Measurements from ENCODE around the gene RAX2. TPM values are rescaled to one million over a fixed set of nuclear protein-coding genes. Genes with fewer than 3 reads are reported as not detected.

RAX2 gene
- total RNA-seq, 1 donor from 2014 or later: not detected

DNA sequence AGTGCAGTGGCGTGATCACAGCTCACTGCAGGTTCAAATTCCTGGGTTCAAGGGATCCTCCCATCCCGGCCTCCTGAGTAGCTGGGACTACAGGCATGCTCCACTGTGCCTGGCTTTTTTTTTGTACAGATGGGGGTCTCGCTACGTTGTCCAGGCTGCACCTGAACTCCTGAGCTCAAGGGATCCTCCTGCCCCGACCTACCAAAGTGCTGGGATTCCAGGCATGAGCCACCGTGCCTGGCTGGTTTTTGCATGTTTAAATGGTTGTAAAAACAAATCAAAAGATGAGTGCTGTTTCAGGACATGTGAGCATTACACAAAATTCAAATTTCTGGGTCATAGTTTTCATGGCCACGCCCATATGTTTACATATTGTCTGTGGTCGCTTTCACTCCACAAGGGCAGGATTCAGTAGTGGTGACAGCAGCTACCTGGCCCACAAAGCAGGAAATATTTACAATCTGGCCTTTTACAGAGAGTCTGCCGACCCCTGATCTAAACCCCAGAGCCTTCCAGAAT is 8.8 kb upstream of the RAX2 start:
- intact Hi-C loops (cut with DNase I): no loop called here
- H3K27me3 ChIP-seq (ENCODE audit: low read depth): peaks cover 10% of the 10 kb centered on the region
- H3K4me1 ChIP-seq: no peaks in the 10 kb centered on the region
- H3K27ac ChIP-seq: no peak overlapping the region
- no peak overlapping the region for H3K4me3 ChIP-seq
- ATAC-seq: no peak
- H3K36me3 ChIP-seq: no peaks in the 10 kb centered on the region
- peaks cover 19% of the 10 kb centered on the region for H3K9me3 ChIP-seq
- DNase-seq: no peak
- TF ChIP-seq, protein P1, sequence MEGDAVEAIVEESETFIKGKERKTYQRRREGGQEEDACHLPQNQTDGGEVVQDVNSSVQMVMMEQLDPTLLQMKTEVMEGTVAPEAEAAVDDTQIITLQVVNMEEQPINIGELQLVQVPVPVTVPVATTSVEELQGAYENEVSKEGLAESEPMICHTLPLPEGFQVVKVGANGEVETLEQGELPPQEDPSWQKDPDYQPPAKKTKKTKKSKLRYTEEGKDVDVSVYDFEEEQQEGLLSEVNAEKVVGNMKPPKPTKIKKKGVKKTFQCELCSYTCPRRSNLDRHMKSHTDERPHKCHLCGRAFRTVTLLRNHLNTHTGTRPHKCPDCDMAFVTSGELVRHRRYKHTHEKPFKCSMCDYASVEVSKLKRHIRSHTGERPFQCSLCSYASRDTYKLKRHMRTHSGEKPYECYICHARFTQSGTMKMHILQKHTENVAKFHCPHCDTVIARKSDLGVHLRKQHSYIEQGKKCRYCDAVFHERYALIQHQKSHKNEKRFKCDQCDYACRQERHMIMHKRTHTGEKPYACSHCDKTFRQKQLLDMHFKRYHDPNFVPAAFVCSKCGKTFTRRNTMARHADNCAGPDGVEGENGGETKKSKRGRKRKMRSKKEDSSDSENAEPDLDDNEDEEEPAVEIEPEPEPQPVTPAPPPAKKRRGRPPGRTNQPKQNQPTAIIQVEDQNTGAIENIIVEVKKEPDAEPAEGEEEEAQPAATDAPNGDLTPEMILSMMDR (IDR thresholded peaks at IDR 0.05): no peak

DNA sequence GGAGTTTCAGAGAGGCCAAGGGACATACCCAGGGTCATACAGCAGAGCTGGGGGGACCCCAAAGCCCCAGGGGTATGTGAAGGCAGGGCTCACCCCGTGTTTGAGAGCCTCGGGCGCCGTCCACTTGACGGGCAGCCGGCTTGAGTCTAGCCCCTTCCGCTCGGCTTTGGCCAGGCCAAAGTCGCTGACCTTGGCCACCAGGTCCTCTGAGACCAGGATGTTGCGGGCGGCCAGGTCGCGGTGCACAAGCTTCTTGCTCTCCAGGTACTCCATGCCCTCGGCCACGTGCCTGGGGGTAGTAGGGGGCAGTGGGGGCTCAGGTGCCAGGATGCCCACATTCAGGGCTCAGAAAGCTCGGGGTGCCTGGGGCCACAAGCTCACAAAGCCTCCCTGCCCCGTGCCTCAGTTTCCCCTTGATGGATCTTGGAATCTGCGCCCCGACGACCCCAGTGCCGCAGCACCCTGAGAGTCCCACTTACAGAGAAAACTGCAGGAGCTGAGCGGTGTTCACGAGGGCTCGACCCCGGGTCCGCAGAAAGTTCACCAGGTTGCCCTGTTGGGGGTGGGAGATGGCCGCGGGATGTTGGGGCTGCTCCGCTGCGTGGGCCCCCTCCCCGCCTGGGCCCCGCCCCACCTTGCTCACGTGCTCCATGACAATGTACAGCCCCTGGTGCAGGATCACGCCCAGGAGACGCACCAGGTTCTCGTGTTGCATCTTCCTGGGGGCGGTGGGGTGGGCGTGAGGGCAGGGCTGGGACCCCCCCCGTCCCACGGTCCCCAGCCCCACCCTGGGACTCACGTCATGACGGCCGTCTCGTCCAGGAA is 7.1 kb upstream of the RAX2 start:
- H3K36me3 ChIP-seq: no peaks in the 10 kb centered on the region
- ATAC-seq: no peak
- DNase-seq: no peak
- H3K27me3 ChIP-seq (ENCODE audit: low read depth): no peaks in the 10 kb centered on the region
- TF ChIP-seq, protein P1 (IDR thresholded peaks at IDR 0.05): no peak
- no peaks in the 10 kb centered on the region for H3K4me1 ChIP-seq
- intact Hi-C loops (cut with DNase I): no loop called here
- no peak overlapping the region for H3K4me3 ChIP-seq
- no peak overlapping the region for H3K27ac ChIP-seq
- peaks cover 19% of the 10 kb centered on the region for H3K9me3 ChIP-seq

DNA sequence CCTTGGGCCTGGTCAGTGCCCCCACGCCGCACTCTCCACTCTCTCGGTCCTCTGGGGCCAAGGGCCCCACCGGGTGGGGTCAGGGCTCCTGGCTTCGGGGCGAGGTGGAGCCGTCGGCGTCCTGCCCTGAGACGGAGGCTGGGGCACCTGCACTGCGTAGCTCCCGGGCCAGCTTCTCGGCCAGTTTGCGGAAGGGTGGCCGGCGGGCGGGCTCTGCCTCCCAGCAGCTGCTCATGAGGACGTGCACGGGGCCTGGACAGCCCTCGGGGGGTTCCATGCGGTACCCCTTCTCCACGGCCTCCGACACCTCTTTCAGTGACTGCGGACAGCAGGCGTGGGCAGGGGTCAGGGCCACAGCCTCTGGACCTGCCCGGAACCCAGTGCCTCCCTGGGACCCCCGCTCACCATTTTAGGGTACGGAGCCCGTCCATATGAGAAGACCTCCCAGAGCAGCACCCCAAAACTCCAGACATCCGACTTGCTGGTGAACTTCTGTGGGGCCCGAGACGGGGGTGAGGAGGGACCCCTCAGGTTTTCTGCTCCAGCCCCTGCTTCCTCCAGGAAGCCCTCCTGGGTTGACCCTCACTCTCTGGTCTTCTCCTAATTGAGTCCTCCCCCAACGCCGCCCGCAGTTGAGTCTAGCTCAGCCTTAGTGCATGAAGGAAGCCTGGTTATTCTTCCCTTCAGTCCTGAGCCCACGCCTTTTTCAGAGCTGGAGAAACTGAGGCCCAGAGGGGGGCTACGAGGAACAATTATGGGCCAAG is 6.3 kb upstream of the RAX2 start:
- no peaks in the 10 kb centered on the region for H3K36me3 ChIP-seq
- no peaks in the 10 kb centered on the region for H3K4me1 ChIP-seq
- ATAC-seq: no peak
- TF ChIP-seq, protein P1 (IDR thresholded peaks at IDR 0.05): no peak
- no peak for DNase-seq
- H3K9me3 ChIP-seq: peaks cover 19% of the 10 kb centered on the region
- no peak overlapping the region for H3K4me3 ChIP-seq
- intact Hi-C loops (cut with DNase I): no loop called here
- H3K27me3 ChIP-seq (ENCODE audit: low read depth): no peaks in the 10 kb centered on the region
- H3K27ac ChIP-seq: no peak overlapping the region

DNA sequence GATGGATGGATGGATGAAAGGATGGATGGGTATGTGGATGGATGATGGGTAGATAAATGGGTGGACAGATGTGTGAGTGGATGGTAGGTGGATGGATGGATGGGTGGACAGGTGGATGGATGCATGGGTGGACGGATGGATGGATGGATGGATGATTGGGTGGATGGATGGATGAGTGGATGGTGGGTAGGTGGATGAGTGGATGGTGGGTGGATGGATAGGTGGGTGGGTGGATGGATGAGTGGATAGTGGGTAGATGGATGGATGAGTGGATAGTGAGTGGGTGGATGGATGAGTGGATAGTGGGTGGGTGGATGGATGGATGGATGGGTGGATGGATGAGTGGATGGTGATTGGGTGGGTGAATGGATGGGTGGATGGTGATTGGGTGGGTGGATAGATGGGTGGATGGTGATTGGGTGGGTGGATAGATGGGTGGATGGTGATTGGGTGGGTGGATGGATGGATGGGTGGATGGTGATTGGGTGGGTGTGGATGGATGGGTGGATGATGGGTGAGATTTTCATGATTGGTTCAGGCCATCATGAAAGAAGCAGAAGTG is 4.5 kb upstream of the RAX2 start:
- TF ChIP-seq, protein P1 (IDR thresholded peaks at IDR 0.05): no peak
- H3K27me3 ChIP-seq (ENCODE audit: low read depth): no peaks in the 10 kb centered on the region
- ATAC-seq (no peak), DNase-seq (no peak)
- H3K4me1 ChIP-seq: no peaks in the 10 kb centered on the region
- intact Hi-C loops (cut with DNase I): no loop called here
- no peak overlapping the region for H3K27ac ChIP-seq
- no peaks in the 10 kb centered on the region for H3K36me3 ChIP-seq
- no peak overlapping the region for H3K4me3 ChIP-seq
- H3K9me3 ChIP-seq: peaks cover 9% of the 10 kb centered on the region

DNA sequence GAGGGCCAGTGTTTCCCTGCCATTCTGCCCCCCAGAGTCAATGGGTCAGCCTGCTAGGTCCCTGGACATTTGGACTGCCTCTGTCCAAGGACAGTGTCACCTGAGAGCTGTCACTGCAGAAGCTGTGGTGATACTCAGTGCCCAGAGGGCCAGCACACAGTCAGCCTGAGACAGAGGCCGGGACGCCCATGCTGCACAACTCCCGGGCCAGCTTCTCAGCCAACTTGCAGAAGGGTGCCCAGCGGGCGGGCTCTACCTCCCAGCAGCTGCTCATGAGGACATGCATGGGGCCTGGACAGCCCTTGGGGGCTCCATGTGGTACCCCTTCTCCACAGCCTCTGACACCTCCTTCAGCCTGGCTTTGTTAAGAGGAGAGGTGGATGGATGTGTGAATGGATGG is 3.8 kb upstream of the RAX2 start:
- H3K27me3 ChIP-seq (ENCODE audit: low read depth): no peaks in the 10 kb centered on the region
- ATAC-seq: no peak
- intact Hi-C loops (cut with DNase I): no loop called here
- no peak overlapping the region for H3K4me3 ChIP-seq
- no peak for DNase-seq
- no peak overlapping the region for H3K27ac ChIP-seq
- H3K4me1 ChIP-seq: no peaks in the 10 kb centered on the region
- TF ChIP-seq, protein P1 (IDR thresholded peaks at IDR 0.05): no peak
- no peaks in the 10 kb centered on the region for H3K36me3 ChIP-seq
- peaks cover 2% of the 10 kb centered on the region for H3K9me3 ChIP-seq

Measured in lower lobe of right lung (tissue), 2 donors.